HL-60 (cell line): ENCODE results near the gene RBM46.

Source experiments
- DNase-seq, 2 experiments: peaks; one replicate each; pipeline ENCODE4 v3.0.0-alpha.2; 2010 to 2020; ENCODE audit warnings: low read depth in 1 of 2, low spot score in 1 of 2
- H3K27ac ChIP-seq: fragments of 250-450 bp; sonication (Bioruptor Pico); replicated peaks from 2 replicates; pipeline ENCODE4 v1.5.1; 2020; ENCODE audit warnings: mild to moderate bottlenecking, moderate library complexity
- H3K27me3 ChIP-seq: fragments of 250-450 bp; sonication (Bioruptor Pico); 2 replicates; pipeline ENCODE4 v1.5.1; 2021; ENCODE audit warnings: mild to moderate bottlenecking, moderate library complexity; ENCODE audit not compliant: insufficient read depth, poor library complexity, severe bottlenecking
- H3K4me3 ChIP-seq: replicated peaks from 2 replicates; pipeline ENCODE4 v1.5.1; 2011; ENCODE audit warnings: mild to moderate bottlenecking, control low read depth, low read length; ENCODE audit not compliant: insufficient read depth
- CTCF ChIP-seq: IDR thresholded peaks from one replicate; pipeline ENCODE4 v1.5.1; 2011; ENCODE audit warnings: low read length, control low read depth, inconsistent platforms; ENCODE audit not compliant: insufficient read depth
- GABPA ChIP-seq: IDR thresholded peaks from 2 replicates; pipeline ENCODE4 v1.6.1; 2012; ENCODE audit warnings: low read depth
- POLR2AphosphoS5 ChIP-seq: IDR thresholded peaks from 2 replicates; pipeline ENCODE4 v1.6.1; 2012; ENCODE audit warnings: low read depth
- REST ChIP-seq: IDR thresholded peaks from 2 replicates; pipeline ENCODE4 v1.6.1; 2012; ENCODE audit warnings: low read depth; ENCODE audit not compliant: insufficient replicate concordance
- SPI1 ChIP-seq: IDR thresholded peaks from 2 replicates; pipeline ENCODE4 v1.6.1; 2012; ENCODE audit warnings: low read depth, mild to moderate bottlenecking, borderline replicate concordance

RBM46 gene

GRCh38 chr4:154807042-154807630 is 26.1 kb downstream of the RBM46 start:
- Histone ChIP-seq H3K4me3 (no peak overlapping the region), H3K27ac (no peak overlapping the region), H3K27me3 (no peaks in the 10 kb centered on the region)
- TF ChIP-seq CTCF = peak; percentile 75
- no peak for TF ChIP-seq REST
- TF ChIP-seq GABPA = no peak
- DNase-seq = peak in 1 of 2 experiments; percentile 14

GRCh38 chr4:154818230-154818629 is 37.2 kb downstream of the RBM46 start:
- no peak for DNase-seq
- Histone ChIP-seq H3K27me3 (no peaks in the 10 kb centered on the region), H3K4me3 (no peak overlapping the region), H3K27ac (no peak overlapping the region)
- TF ChIP-seq CTCF (no peak), POLR2AphosphoS5 (no peak), GABPA (no peak)

GRCh38 chr4:154822775-154823174 is 41.7 kb downstream of the RBM46 start:
- no peaks in the 10 kb centered on the region for H3K27me3 ChIP-seq
- no peak for DNase-seq
- no peak overlapping the region for H3K27ac ChIP-seq
- TF ChIP-seq GABPA (no peak), SPI1 (no peak), CTCF (no peak), REST (no peak), POLR2AphosphoS5 (no peak)
- no peak overlapping the region for H3K4me3 ChIP-seq

- no peak for TF ChIP-seq SPI1
- no peak for TF ChIP-seq CTCF
- no peak for TF ChIP-seq POLR2AphosphoS5
- TF ChIP-seq REST = no peak
- TF ChIP-seq GABPA = no peak
- H3K4me3 ChIP-seq = no peak overlapping the region
- no peak overlapping the region for H3K27ac ChIP-seq
- DNase-seq = no peak
- H3K27me3 ChIP-seq = no peaks in the 10 kb centered on the region
These were observed 55.0 kb downstream of the RBM46 start for GRCh38 chr4:154836030-154836429.
